Measurements from ENCODE around the gene FGD4. TPM values are rescaled to one million over a fixed set of nuclear protein-coding genes. Genes with fewer than 3 reads are reported as not detected.
"Not testable (repeated sequence)": the region's sequence is repeated elsewhere in the genome, so short reads cannot be mapped to it uniquely, and the experiment has no call there.

FGD4 gene
- total RNA-seq, 1 donor from 2014 or later = 65.5 TPM

GRCh38 chr12:32515137-32515873 is 115.9 kb downstream of the FGD4 start:
- TF ChIP-seq, protein P1, sequence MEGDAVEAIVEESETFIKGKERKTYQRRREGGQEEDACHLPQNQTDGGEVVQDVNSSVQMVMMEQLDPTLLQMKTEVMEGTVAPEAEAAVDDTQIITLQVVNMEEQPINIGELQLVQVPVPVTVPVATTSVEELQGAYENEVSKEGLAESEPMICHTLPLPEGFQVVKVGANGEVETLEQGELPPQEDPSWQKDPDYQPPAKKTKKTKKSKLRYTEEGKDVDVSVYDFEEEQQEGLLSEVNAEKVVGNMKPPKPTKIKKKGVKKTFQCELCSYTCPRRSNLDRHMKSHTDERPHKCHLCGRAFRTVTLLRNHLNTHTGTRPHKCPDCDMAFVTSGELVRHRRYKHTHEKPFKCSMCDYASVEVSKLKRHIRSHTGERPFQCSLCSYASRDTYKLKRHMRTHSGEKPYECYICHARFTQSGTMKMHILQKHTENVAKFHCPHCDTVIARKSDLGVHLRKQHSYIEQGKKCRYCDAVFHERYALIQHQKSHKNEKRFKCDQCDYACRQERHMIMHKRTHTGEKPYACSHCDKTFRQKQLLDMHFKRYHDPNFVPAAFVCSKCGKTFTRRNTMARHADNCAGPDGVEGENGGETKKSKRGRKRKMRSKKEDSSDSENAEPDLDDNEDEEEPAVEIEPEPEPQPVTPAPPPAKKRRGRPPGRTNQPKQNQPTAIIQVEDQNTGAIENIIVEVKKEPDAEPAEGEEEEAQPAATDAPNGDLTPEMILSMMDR (IDR thresholded peaks at IDR 0.05) = no peak
- ATAC-seq (peak; percentile 31), DNase-seq (no peak)
- no peaks in the 10 kb centered on the region for H3K9me3 ChIP-seq
- no peaks in the 10 kb centered on the region for H3K27me3 ChIP-seq
- H3K4me3 ChIP-seq = no peak overlapping the region
- peaks cover 4% of the 10 kb centered on the region for H3K4me1 ChIP-seq
- H3K36me3 ChIP-seq = no peaks in the 10 kb centered on the region
- H3K27ac ChIP-seq = no peak overlapping the region
- intact Hi-C loops (cut with DNase I) = no loop called here

GRCh38 chr12:32516230-32516629 is 116.9 kb downstream of the FGD4 start:
- Histone ChIP-seq H3K4me1 (peaks cover 4% of the 10 kb centered on the region), H3K27ac (no peak overlapping the region)

GRCh38 chr12:32517966-32518365 is 118.6 kb downstream of the FGD4 start:
- DNase-seq (no peak), ATAC-seq (no peak)
- H3K27me3 ChIP-seq = no peaks in the 10 kb centered on the region
- H3K4me3 ChIP-seq = no peak overlapping the region
- intact Hi-C loops (cut with DNase I) = no loop called here
- TF ChIP-seq, protein P1 (IDR thresholded peaks at IDR 0.05) = no peak
- no peaks in the 10 kb centered on the region for H3K9me3 ChIP-seq
- no peaks in the 10 kb centered on the region for H3K36me3 ChIP-seq
- peaks cover 14% of the 10 kb centered on the region for H3K4me1 ChIP-seq
- H3K27ac ChIP-seq = no peak overlapping the region

More at GRCh38 chr12:32516230-32516629, 116.9 kb downstream of the FGD4 start:
- TF ChIP-seq, protein P1 (IDR thresholded peaks at IDR 0.05) = no peak
- Histone ChIP-seq H3K9me3 (no peaks in the 10 kb centered on the region), H3K4me3 (no peak overlapping the region), H3K27me3 (no peaks in the 10 kb centered on the region), H3K36me3 (no peaks in the 10 kb centered on the region)
- intact Hi-C loops (cut with DNase I) = no loop called here
- ATAC-seq (peak; percentile 57), DNase-seq (no peak)

GRCh38 chr12:32519047-32519446 is 119.7 kb downstream of the FGD4 start:
- Histone ChIP-seq H3K36me3 (no peaks in the 10 kb centered on the region), H3K27ac (no peak overlapping the region), H3K9me3 (no peaks in the 10 kb centered on the region), H3K27me3 (no peaks in the 10 kb centered on the region), H3K4me3 (no peak overlapping the region), H3K4me1 (peaks cover 14% of the 10 kb centered on the region)
- intact Hi-C loops (cut with DNase I) = no loop called here
- TF ChIP-seq, protein P1 (IDR thresholded peaks at IDR 0.05) = no peak
- DNase-seq (no peak), ATAC-seq (peak; percentile 27)

GRCh38 chr12:32522331-32523221 is 123.2 kb downstream of the FGD4 start:
- H3K4me1 ChIP-seq = peaks cover 9% of the 10 kb centered on the region
- peak overlapping the region; percentile 48 for H3K27ac ChIP-seq
- H3K27me3 ChIP-seq = no peaks in the 10 kb centered on the region
- DNase-seq (no peak), ATAC-seq (peak; percentile 64)
- H3K4me3 ChIP-seq = no peak overlapping the region
- H3K36me3 ChIP-seq = no peaks in the 10 kb centered on the region
- no peaks in the 10 kb centered on the region for H3K9me3 ChIP-seq
- intact Hi-C loops (cut with DNase I) = no loop called here
- TF ChIP-seq, protein P1 (IDR thresholded peaks at IDR 0.05) = no peak

GRCh38 chr12:32525802-32526201 is 126.4 kb downstream of the FGD4 start:
- H3K27me3 ChIP-seq; DNase-seq; H3K27ac ChIP-seq; H3K9me3 ChIP-seq; ATAC-seq; H3K4me3 ChIP-seq; intact Hi-C loops (cut with DNase I); H3K36me3 ChIP-seq; H3K4me1 ChIP-seq: not testable (repeated sequence)

DNA sequence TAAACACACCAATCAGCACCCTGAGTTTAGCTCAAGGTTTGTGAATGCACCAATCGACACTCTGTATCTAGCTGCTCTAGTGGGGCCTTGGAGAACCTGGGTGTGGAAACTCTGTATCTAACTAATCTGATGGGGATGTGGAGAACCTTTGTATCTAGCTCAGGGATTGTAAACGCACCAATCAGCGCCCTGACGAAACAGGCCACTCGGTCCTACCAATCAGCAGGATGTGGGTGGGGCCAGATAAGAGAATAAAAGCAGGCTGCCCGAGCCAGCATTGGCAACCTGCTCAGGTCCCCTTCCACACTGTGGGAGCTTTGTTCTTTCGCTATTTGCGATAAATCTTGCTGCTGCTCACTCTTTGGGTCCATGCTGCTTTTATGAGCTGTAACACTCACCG is 127.0 kb downstream of the FGD4 start:
- H3K4me3 ChIP-seq; H3K27ac ChIP-seq; H3K36me3 ChIP-seq; ATAC-seq; H3K9me3 ChIP-seq; intact Hi-C loops (cut with DNase I); H3K4me1 ChIP-seq; H3K27me3 ChIP-seq; DNase-seq: not testable (repeated sequence)

Measured in upper lobe of right lung (tissue), 1 donor.